B cell (primary cell): Measurements from ENCODE around the gene HBG2.

Source experiments
- EZH2 ChIP-seq: IDR thresholded peaks from 2 replicates; pipeline ENCODE4 v1.6.1; 2012; ENCODE audit warnings: borderline replicate concordance, low read depth, mild to moderate bottlenecking, moderate library complexity, low read length; ENCODE audit not compliant: insufficient read depth, poor library complexity, severe bottlenecking
- TF ChIP-seq, protein P1 (sequence below): fragments of 200-600 bp; IDR thresholded peaks from one replicate; pipeline ENCODE4 v1.8.0; 2022; ENCODE audit warnings: antibody characterized with exemption, mild to moderate bottlenecking

DNA sequence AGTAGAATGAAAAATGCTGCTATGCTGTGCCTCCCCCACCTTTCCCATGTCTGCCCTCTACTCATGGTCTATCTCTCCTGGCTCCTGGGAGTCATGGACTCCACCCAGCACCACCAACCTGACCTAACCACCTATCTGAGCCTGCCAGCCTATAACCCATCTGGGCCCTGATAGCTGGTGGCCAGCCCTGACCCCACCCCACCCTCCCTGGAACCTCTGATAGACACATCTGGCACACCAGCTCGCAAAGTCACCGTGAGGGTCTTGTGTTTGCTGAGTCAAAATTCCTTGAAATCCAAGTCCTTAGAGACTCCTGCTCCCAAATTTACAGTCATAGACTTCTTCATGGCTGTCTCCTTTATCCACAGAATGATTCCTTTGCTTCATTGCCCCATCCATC is 30.1 kb upstream of the HBG2 start:
- TF ChIP-seq, protein P1, sequence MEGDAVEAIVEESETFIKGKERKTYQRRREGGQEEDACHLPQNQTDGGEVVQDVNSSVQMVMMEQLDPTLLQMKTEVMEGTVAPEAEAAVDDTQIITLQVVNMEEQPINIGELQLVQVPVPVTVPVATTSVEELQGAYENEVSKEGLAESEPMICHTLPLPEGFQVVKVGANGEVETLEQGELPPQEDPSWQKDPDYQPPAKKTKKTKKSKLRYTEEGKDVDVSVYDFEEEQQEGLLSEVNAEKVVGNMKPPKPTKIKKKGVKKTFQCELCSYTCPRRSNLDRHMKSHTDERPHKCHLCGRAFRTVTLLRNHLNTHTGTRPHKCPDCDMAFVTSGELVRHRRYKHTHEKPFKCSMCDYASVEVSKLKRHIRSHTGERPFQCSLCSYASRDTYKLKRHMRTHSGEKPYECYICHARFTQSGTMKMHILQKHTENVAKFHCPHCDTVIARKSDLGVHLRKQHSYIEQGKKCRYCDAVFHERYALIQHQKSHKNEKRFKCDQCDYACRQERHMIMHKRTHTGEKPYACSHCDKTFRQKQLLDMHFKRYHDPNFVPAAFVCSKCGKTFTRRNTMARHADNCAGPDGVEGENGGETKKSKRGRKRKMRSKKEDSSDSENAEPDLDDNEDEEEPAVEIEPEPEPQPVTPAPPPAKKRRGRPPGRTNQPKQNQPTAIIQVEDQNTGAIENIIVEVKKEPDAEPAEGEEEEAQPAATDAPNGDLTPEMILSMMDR: no peak
- no peak for TF ChIP-seq EZH2
